Measurements from ENCODE around the gene LCNL1. TPM values are rescaled to one million over a fixed set of nuclear protein-coding genes. Genes with fewer than 3 reads are reported as not detected.
"Not testable (repeated sequence)": the region's sequence is repeated elsewhere in the genome, so short reads cannot be mapped to it uniquely, and the experiment has no call there.

The LCNL1 gene
- total RNA-seq, 1 donor from 2014 or later = 2.0 TPM

GRCh38 chr9:137030538-137031527 lies 48.0 kb downstream of the LCNL1 start:
- H3K4me1 ChIP-seq = peaks cover 47% of the 10 kb centered on the region
- no peak overlapping the region for H3K27ac ChIP-seq
- H3K4me3 ChIP-seq = no peak overlapping the region
- DNase-seq (ENCODE audit: extremely low spot score in 2 of 2) = no peak
- intact Hi-C loops (cut with DNase I) = no loop called here
- H3K36me3 ChIP-seq = no peaks in the 10 kb centered on the region
- no peaks in the 10 kb centered on the region for H3K27me3 ChIP-seq
- no peaks in the 10 kb centered on the region for H3K9me3 ChIP-seq
- TF ChIP-seq, protein P1, sequence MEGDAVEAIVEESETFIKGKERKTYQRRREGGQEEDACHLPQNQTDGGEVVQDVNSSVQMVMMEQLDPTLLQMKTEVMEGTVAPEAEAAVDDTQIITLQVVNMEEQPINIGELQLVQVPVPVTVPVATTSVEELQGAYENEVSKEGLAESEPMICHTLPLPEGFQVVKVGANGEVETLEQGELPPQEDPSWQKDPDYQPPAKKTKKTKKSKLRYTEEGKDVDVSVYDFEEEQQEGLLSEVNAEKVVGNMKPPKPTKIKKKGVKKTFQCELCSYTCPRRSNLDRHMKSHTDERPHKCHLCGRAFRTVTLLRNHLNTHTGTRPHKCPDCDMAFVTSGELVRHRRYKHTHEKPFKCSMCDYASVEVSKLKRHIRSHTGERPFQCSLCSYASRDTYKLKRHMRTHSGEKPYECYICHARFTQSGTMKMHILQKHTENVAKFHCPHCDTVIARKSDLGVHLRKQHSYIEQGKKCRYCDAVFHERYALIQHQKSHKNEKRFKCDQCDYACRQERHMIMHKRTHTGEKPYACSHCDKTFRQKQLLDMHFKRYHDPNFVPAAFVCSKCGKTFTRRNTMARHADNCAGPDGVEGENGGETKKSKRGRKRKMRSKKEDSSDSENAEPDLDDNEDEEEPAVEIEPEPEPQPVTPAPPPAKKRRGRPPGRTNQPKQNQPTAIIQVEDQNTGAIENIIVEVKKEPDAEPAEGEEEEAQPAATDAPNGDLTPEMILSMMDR (IDR thresholded peaks at IDR 0.05) = no peak
- no peak for TF ChIP-seq POLR2AphosphoS5 (IDR thresholded peaks at IDR 0.05; ENCODE audit: insufficient read depth in 1 of 2, low read depth in 1 of 2)
- no peak for TF ChIP-seq POLR2A (IDR thresholded peaks at IDR 0.05)

GRCh38 chr9:137031904-137032640 lies 49.3 kb downstream of the LCNL1 start, which contains the start of gene FUT7:
TSS of gene FUT7 (minus strand) at chr9:137032088. CDS start at chr9:137031991, 97 bp downstream.
- TF ChIP-seq, protein P1 (IDR thresholded peaks at IDR 0.05) = no peak
- TF ChIP-seq POLR2AphosphoS5 (IDR thresholded peaks at IDR 0.05; ENCODE audit: insufficient read depth in 1 of 2, low read depth in 1 of 2) (no peak), POLR2A (IDR thresholded peaks at IDR 0.05) (no peak)
- intact Hi-C loops (cut with DNase I) = no loop called here
- no peak for DNase-seq (ENCODE audit: extremely low spot score in 2 of 2)
- no peak within 1 kb of the TSS for H3K27ac ChIP-seq
- H3K4me3 ChIP-seq = no peak within 1 kb of the TSS
- H3K27me3 ChIP-seq = no peaks in the 10 kb centered on the region
- H3K9me3 ChIP-seq = no peaks in the 10 kb centered on the region
- H3K4me1 ChIP-seq = peaks cover 35% of the 10 kb centered on the region
- H3K36me3 ChIP-seq = no peaks in the 10 kb centered on the region

DNA sequence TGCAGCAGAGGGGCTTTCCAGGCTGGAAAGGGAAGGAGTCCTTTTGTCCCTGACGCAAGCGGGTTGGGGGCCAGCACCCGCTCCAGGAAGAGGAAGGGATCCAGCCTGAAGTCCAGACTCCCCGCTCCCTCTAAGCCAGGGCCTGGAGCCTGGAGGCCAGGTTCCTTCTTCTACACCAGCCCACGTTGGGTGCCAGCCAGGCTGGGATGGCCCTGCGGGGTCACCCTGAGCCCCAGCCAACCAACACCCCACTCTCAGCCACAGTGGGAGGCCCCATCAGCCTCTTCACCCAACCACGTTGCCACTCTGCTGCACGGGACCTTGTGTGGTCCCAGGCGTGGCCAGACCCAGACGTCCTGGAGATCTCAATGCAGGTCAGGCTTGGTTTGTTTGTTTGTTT lies 50.1 kb downstream of the LCNL1 start:
- intact Hi-C loops (cut with DNase I) = no loop called here
- Histone ChIP-seq H3K36me3 (no peaks in the 10 kb centered on the region), H3K4me1 (peaks cover 29% of the 10 kb centered on the region), H3K9me3 (no peaks in the 10 kb centered on the region), H3K4me3 (no peak overlapping the region), H3K27ac (no peak overlapping the region), H3K27me3 (no peaks in the 10 kb centered on the region)
- TF ChIP-seq POLR2A (IDR thresholded peaks at IDR 0.05) = no peak
- TF ChIP-seq POLR2AphosphoS5 (IDR thresholded peaks at IDR 0.05; ENCODE audit: insufficient read depth in 1 of 2, low read depth in 1 of 2) = no peak
- TF ChIP-seq, protein P1 (IDR thresholded peaks at IDR 0.05) = no peak
- DNase-seq (ENCODE audit: extremely low spot score in 2 of 2) = no peak

GRCh38 chr9:137033481-137033880 lies 50.7 kb downstream of the LCNL1 start:
- H3K9me3 ChIP-seq; intact Hi-C loops (cut with DNase I); H3K27me3 ChIP-seq; H3K27ac ChIP-seq; DNase-seq (ENCODE audit: extremely low spot score in 2 of 2); H3K36me3 ChIP-seq: not testable (repeated sequence)
- H3K4me1 ChIP-seq = peaks cover 26% of the 10 kb centered on the region
- H3K4me3 ChIP-seq = peak overlapping the region in 1 of 2 donors; percentile 16

GRCh38 chr9:137034039-137034708 lies 51.4 kb downstream of the LCNL1 start:
- peaks cover 19% of the 10 kb centered on the region for H3K4me1 ChIP-seq
- TF ChIP-seq POLR2A (IDR thresholded peaks at IDR 0.05) (no peak), POLR2AphosphoS5 (IDR thresholded peaks at IDR 0.05; ENCODE audit: insufficient read depth in 1 of 2, low read depth in 1 of 2) (no peak)
- TF ChIP-seq, protein P1 (IDR thresholded peaks at IDR 0.05) = no peak
- no peaks in the 10 kb centered on the region for H3K27me3 ChIP-seq
- H3K27ac ChIP-seq = no peak overlapping the region
- H3K4me3 ChIP-seq = peak overlapping the region in 1 of 2 donors; percentile 16
- no peak for DNase-seq (ENCODE audit: extremely low spot score in 2 of 2)
- no peaks in the 10 kb centered on the region for H3K36me3 ChIP-seq
- intact Hi-C loops (cut with DNase I) = no loop called here
- no peaks in the 10 kb centered on the region for H3K9me3 ChIP-seq

All from vagina (tissue), 2 donors.